ENCODE results near the gene DZIP1. TPM values are rescaled to one million over a fixed set of nuclear protein-coding genes. Genes with fewer than 3 reads are reported as not detected.

The DZIP1 gene
- total RNA-seq, 5 donors from 2014 or later (not counting 1 experiment from before 2014, with no cell fraction given) = 0.10 to 0.19 (median 0.12) TPM; not detected in 2

DNA sequence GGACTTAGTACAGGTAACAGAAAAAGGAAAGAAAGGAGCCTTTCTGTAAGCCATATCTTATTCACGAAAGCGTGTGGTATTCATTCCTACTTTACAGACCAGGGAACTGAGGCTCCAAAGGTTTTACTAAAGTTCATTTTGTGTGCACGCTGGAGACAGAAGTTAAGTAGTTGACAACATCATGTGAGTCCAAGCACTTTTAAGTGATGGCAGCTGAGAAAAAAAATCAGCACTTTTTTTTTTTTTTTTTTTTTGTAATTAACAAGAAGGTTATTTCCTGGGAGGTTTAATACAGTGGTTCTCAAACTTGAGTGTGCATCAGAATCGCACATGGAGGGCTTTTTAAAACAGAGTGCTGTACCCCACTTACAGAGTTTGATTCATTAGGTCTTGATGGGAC, 34.5 kb upstream of the DZIP1 start:
- H3K36me3 ChIP-seq (ENCODE audit: control insufficient read depth in 2 of 2, extremely low read depth in 1 of 2, insufficient read depth in 1 of 2, low read length in 1 of 2) = no peaks in the 10 kb centered on the region
- no peak overlapping the region for H3K27ac ChIP-seq (ENCODE audit: low read length)
- no peaks in the 10 kb centered on the region for H3K9me3 ChIP-seq
- ChIA-PET POLR2A (no interaction called here), CTCF (no interaction called here)
- H3K27me3 ChIP-seq (replicated peaks in 1 of 2; ENCODE audit: control insufficient read depth in 2 of 2, extremely low read depth in 1 of 2, insufficient read depth in 2 of 2, low read length in 1 of 2) = no peaks in the 10 kb centered on the region
- peak overlapping the region in 1 of 2 donors; percentile 3 for H3K4me3 ChIP-seq (ENCODE audit: control insufficient read depth in 1 of 2, extremely low read depth in 1 of 2, low read length in 1 of 2)
- WGBS (ENCODE audit: insufficient coverage) = no CpG with 5 or more reads among the region's 4 CpGs
- H3K4me1 ChIP-seq (ENCODE audit: control insufficient read depth in 1 of 2, extremely low read depth in 1 of 2, insufficient read depth in 2 of 2, low read length in 2 of 2) = peaks cover 8 to 23% of the 10 kb centered on the region in 2 experiments
- peaks cover 74 to 83% (median 79%) of the 10 kb centered on the region in 3 donors for H3K4me1 Mint-ChIP-seq
- peak in 1 of 35 experiments; percentile 21 for DNase-seq
- H3K27me3 Mint-ChIP-seq = no peaks in the 10 kb centered on the region
- H3K36me3 Mint-ChIP-seq = peaks cover 15% of the 10 kb centered on the region
- peak overlapping the region; percentile 92 to 99 (median 97) for H3K4me3 Mint-ChIP-seq
- H3K27ac Mint-ChIP-seq = peak overlapping the region in 1 of 2 donors; percentile 18
- peaks cover 0 to 1% (median 0%) of the 10 kb centered on the region in 3 donors for H3K9me3 Mint-ChIP-seq
- ATAC-seq (replicated peaks in 1 of 4) = no peak

- Histone ChIP-seq H3K27ac (ENCODE audit: low read length) (peak overlapping the region; percentile 64), H3K27me3 (replicated peaks in 1 of 2; ENCODE audit: control insufficient read depth in 2 of 2, extremely low read depth in 1 of 2, insufficient read depth in 2 of 2, low read length in 1 of 2) (no peaks in the 10 kb centered on the region), H3K4me1 (ENCODE audit: control insufficient read depth in 1 of 2, extremely low read depth in 1 of 2, insufficient read depth in 2 of 2, low read length in 2 of 2) (peaks cover 8 to 23% of the 10 kb centered on the region in 2 experiments), H3K36me3 (ENCODE audit: control insufficient read depth in 2 of 2, extremely low read depth in 1 of 2, insufficient read depth in 1 of 2, low read length in 1 of 2) (no peaks in the 10 kb centered on the region), H3K4me3 (ENCODE audit: control insufficient read depth in 1 of 2, extremely low read depth in 1 of 2, low read length in 1 of 2) (peak overlapping the region; percentile 75 to 79), H3K9me3 (peaks cover 5% of the 10 kb centered on the region)
- H3K36me3 Mint-ChIP-seq = peaks cover 19% of the 10 kb centered on the region
- ChIA-PET CTCF (interaction anchor here in 1 of 2 donors (0.9 kb wide), 1 partner anchor 26 kb away, joined by 4 read pairs; no protein-coding TSS in a partner anchor), POLR2A (no interaction called here)
- no peaks in the 10 kb centered on the region for H3K27me3 Mint-ChIP-seq
- ATAC-seq (replicated peaks in 1 of 4) (no peak), DNase-seq (peak in 5 of 35 experiments; percentile 2 to 40 (median 6))
- H3K4me3 Mint-ChIP-seq = peak overlapping the region; percentile 92 to 99 (median 97)
- peak overlapping the region; percentile 75 to 80 for H3K27ac Mint-ChIP-seq
- peaks cover 0 to 9% (median 7%) of the 10 kb centered on the region in 3 donors for H3K9me3 Mint-ChIP-seq
- WGBS (ENCODE audit: insufficient coverage) = under 1% methylated on average over 22 of the region's 30 CpGs
- peaks cover 74 to 79% (median 77%) of the 10 kb centered on the region in 3 donors for H3K4me1 Mint-ChIP-seq
These were observed 33.2 kb upstream of the DZIP1 start for GRCh38 chr13:95677564-95678266.

- WGBS (ENCODE audit: insufficient coverage) = under 1% methylated on average over 90 of the region's 90 CpGs
- POLR2A ChIA-PET = interaction anchor here (0.6 to 0.9 kb wide), 7 partner anchors 10 to 1127 kb away, joined by 3 to 5 read pairs (median 3); no protein-coding TSS in a partner anchor
These were observed 32.5 kb upstream of the DZIP1 start, which contains the start of gene DNAJC3 for GRCh38 chr13:95676762-95677563. TSS of gene DNAJC3 (plus strand) at chr13:95677139. CDS start at chr13:95677256, 117 bp downstream.

DNA sequence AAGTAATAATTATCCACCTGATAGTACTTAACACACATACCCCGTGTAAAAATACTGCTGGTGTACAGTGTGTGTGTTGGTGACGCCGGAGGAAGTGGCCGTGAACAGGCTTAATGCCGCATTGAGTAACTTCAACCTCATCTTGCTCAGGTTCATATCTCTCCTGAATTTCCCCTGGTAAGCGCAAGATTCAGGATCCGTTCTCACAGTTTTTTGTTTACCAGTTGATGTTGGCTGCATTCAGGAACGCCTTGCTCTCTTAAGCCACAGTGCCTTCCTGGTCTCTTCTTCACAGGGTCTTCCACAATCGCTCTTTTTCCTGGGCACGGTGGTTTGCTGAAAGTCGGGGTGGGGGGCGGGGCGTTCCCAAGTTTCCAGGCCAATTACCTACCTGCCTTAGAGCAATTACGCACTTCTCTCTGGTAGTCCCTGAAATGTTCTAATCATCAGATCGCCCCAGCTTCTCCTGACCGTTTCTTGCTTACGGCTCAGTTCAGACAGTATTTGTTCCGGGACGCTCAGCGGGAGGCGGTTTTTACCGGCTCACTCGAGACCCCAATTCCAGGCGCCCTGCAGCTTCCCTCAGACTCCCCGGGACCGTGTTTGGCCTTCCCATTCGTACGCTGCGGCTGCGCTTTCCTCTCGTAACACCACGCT, 31.7 kb upstream of the DZIP1 start:
- DNase-seq (peak in 27 of 35 experiments; percentile 13 to 53 (median 24)), ATAC-seq (replicated peaks in 1 of 4) (peak in 2 of 4 experiments; percentile 0 to 2)
- CTCF ChIA-PET = interaction anchor here in 1 of 2 donors (0.5 to 1.2 kb wide), 3 partner anchors 487 to 1895 kb away, joined by 3 to 5 read pairs (median 3); no protein-coding TSS in a partner anchor
- WGBS (ENCODE audit: insufficient coverage) = under 1% methylated on average over 23 of the region's 32 CpGs
- peaks cover 21% of the 10 kb centered on the region for H3K36me3 Mint-ChIP-seq
- Histone ChIP-seq H3K9me3 (peaks cover 5% of the 10 kb centered on the region), H3K27ac (ENCODE audit: low read length) (peak overlapping the region; percentile 80), H3K4me1 (ENCODE audit: control insufficient read depth in 1 of 2, extremely low read depth in 1 of 2, insufficient read depth in 2 of 2, low read length in 2 of 2) (peaks cover 8 to 23% of the 10 kb centered on the region in 2 experiments), H3K36me3 (ENCODE audit: control insufficient read depth in 2 of 2, extremely low read depth in 1 of 2, insufficient read depth in 1 of 2, low read length in 1 of 2) (no peaks in the 10 kb centered on the region), H3K4me3 (ENCODE audit: control insufficient read depth in 1 of 2, extremely low read depth in 1 of 2, low read length in 1 of 2) (peak overlapping the region; percentile 95 to 97), H3K27me3 (replicated peaks in 1 of 2; ENCODE audit: control insufficient read depth in 2 of 2, extremely low read depth in 1 of 2, insufficient read depth in 2 of 2, low read length in 1 of 2) (no peaks in the 10 kb centered on the region)
- peak overlapping the region; percentile 92 to 99 (median 97) for H3K4me3 Mint-ChIP-seq
- POLR2A ChIA-PET = interaction anchor here (0.6 to 0.9 kb wide), 6 partner anchors 43 to 1127 kb away, joined by 3 to 5 read pairs (median 4); no protein-coding TSS in a partner anchor
- H3K27ac Mint-ChIP-seq = peak overlapping the region; percentile 91 to 93
- H3K9me3 Mint-ChIP-seq = peaks cover under 1 to 15% (median 13%) of the 10 kb centered on the region in 3 donors
- no peaks in the 10 kb centered on the region for H3K27me3 Mint-ChIP-seq
- H3K4me1 Mint-ChIP-seq = peaks cover 62 to 64% (median 62%) of the 10 kb centered on the region in 3 donors

More at GRCh38 chr13:95676762-95677563, 32.5 kb upstream of the DZIP1 start, which contains the start of gene DNAJC3:
- DNase-seq (peak; percentile 92 to 99 (median 98)), ATAC-seq (replicated peaks in 1 of 4) (peak; percentile 94 to 96 (median 96))
- Histone ChIP-seq H3K4me3 (ENCODE audit: control insufficient read depth in 1 of 2, extremely low read depth in 1 of 2, low read length in 1 of 2) (peak within 1 kb of the TSS; percentile 95 to 97), H3K9me3 (peaks cover 5% of the 10 kb centered on the region), H3K27me3 (replicated peaks in 1 of 2; ENCODE audit: control insufficient read depth in 2 of 2, extremely low read depth in 1 of 2, insufficient read depth in 2 of 2, low read length in 1 of 2) (no peaks in the 10 kb centered on the region), H3K36me3 (ENCODE audit: control insufficient read depth in 2 of 2, extremely low read depth in 1 of 2, insufficient read depth in 1 of 2, low read length in 1 of 2) (no peaks in the 10 kb centered on the region), H3K27ac (ENCODE audit: low read length) (peak within 1 kb of the TSS; percentile 80), H3K4me1 (ENCODE audit: control insufficient read depth in 1 of 2, extremely low read depth in 1 of 2, insufficient read depth in 2 of 2, low read length in 2 of 2) (peaks cover 8 to 23% of the 10 kb centered on the region in 2 experiments)
- H3K27ac Mint-ChIP-seq = peak within 1 kb of the TSS; percentile 91 to 93
- CTCF ChIA-PET = interaction anchor here in 1 of 2 donors (0.6 to 1.2 kb wide), 4 partner anchors 16 to 1755 kb away, joined by 3 to 5 read pairs (median 4); no protein-coding TSS in a partner anchor
- peaks cover 69 to 72% (median 70%) of the 10 kb centered on the region in 3 donors for H3K4me1 Mint-ChIP-seq
- no peaks in the 10 kb centered on the region for H3K27me3 Mint-ChIP-seq
- H3K4me3 Mint-ChIP-seq = peak within 1 kb of the TSS; percentile 92 to 99 (median 97)
- peaks cover 22% of the 10 kb centered on the region for H3K36me3 Mint-ChIP-seq
- peaks cover 0 to 12% (median 9%) of the 10 kb centered on the region in 3 donors for H3K9me3 Mint-ChIP-seq

- Histone ChIP-seq H3K9me3 (peaks cover 7% of the 10 kb centered on the region), H3K36me3 (ENCODE audit: control insufficient read depth in 2 of 2, extremely low read depth in 1 of 2, insufficient read depth in 1 of 2, low read length in 1 of 2) (no peaks in the 10 kb centered on the region), H3K4me1 (ENCODE audit: control insufficient read depth in 1 of 2, extremely low read depth in 1 of 2, insufficient read depth in 2 of 2, low read length in 2 of 2) (peaks cover 2 to 5% of the 10 kb centered on the region in 2 experiments), H3K4me3 (ENCODE audit: control insufficient read depth in 1 of 2, extremely low read depth in 1 of 2, low read length in 1 of 2) (no peak overlapping the region), H3K27me3 (replicated peaks in 1 of 2; ENCODE audit: control insufficient read depth in 2 of 2, extremely low read depth in 1 of 2, insufficient read depth in 2 of 2, low read length in 1 of 2) (no peaks in the 10 kb centered on the region), H3K27ac (ENCODE audit: low read length) (no peak overlapping the region)
- DNase-seq (no peak), ATAC-seq (replicated peaks in 1 of 4) (no peak)
- Mint-ChIP-seq H3K4me3 (no peak overlapping the region), H3K9me3 (peaks cover 32 to 48% (median 43%) of the 10 kb centered on the region in 3 donors), H3K36me3 (peaks cover 22% of the 10 kb centered on the region), H3K4me1 (peaks cover 23 to 31% (median 31%) of the 10 kb centered on the region in 3 donors), H3K27ac (no peak overlapping the region), H3K27me3 (peaks cover 0 to 1% of the 10 kb centered on the region in 2 donors)
- POLR2A ChIA-PET = no interaction called here
- CTCF ChIA-PET = interaction anchor here (1.4 to 2.7 kb wide), 2 partner anchors 11 to 483 kb away, joined by 3 to 8 read pairs; no protein-coding TSS in a partner anchor
- WGBS (ENCODE audit: insufficient coverage) = 100% methylated on average over 4 of the region's 5 CpGs
These were observed 27.1 kb upstream of the DZIP1 start for GRCh38 chr13:95671597-95671996.

Measured in T-cell (primary cell).